Limb (tissue), 2 donors: ENCODE measurements around the gene TINAG.

Source experiments
- DNase-seq, 2 donors: peaks; one replicate each; pipeline ENCODE4 v3.0.0-alpha.2; 2016; ENCODE audit errors: extremely low spot score in 2 of 2

The TINAG gene

GRCh38 chr6:54308289-54308985 lies at the start of gene TINAG:
TSS of gene TINAG (plus strand) at chr6:54308441. CDS start at chr6:54308551, 110 bp downstream.
- no peak for DNase-seq

- DNase-seq = no peak
Observed at GRCh38 chr6:54260025-54260424, 48.2 kb upstream of the TINAG start.

GRCh38 chr6:54262499-54262898 lies 45.7 kb upstream of the TINAG start:
- no peak for DNase-seq

- DNase-seq = no peak
Observed at GRCh38 chr6:54262971-54263370, 45.3 kb upstream of the TINAG start.

GRCh38 chr6:54264581-54265272 lies 43.5 kb upstream of the TINAG start:
- DNase-seq = no peak

- DNase-seq = no peak
Observed at GRCh38 chr6:54266400-54266923, 41.8 kb upstream of the TINAG start.

GRCh38 chr6:54267798-54268197 lies 40.4 kb upstream of the TINAG start:
- no peak for DNase-seq

GRCh38 chr6:54273214-54273820 lies 34.9 kb upstream of the TINAG start:
- DNase-seq = no peak

- no peak for DNase-seq
Observed at GRCh38 chr6:54274383-54274782, 33.9 kb upstream of the TINAG start.

- no peak for DNase-seq
Observed at GRCh38 chr6:54282186-54282585, 26.1 kb upstream of the TINAG start.

GRCh38 chr6:54284161-54284860 lies 23.9 kb upstream of the TINAG start:
- no peak for DNase-seq

- no peak for DNase-seq
Observed at GRCh38 chr6:54285595-54285994, 22.6 kb upstream of the TINAG start.

- DNase-seq = no peak
Observed at GRCh38 chr6:54286141-54286540, 22.1 kb upstream of the TINAG start.

- no peak for DNase-seq
Observed at GRCh38 chr6:54288474-54288873, 19.8 kb upstream of the TINAG start.

GRCh38 chr6:54289426-54289825 lies 18.8 kb upstream of the TINAG start:
- DNase-seq = no peak

- no peak for DNase-seq
Observed at GRCh38 chr6:54291146-54291545, 17.1 kb upstream of the TINAG start.

GRCh38 chr6:54291738-54292137 lies 16.5 kb upstream of the TINAG start:
- no peak for DNase-seq

- DNase-seq = no peak
Observed at GRCh38 chr6:54294965-54295532, 13.2 kb upstream of the TINAG start.

- DNase-seq = no peak
Observed at GRCh38 chr6:54299542-54300269, 8.5 kb upstream of the TINAG start.

GRCh38 chr6:54301770-54302169 lies 6.5 kb upstream of the TINAG start:
- DNase-seq = no peak

GRCh38 chr6:54307439-54307910 lies 766 bp upstream of the TINAG start:
- DNase-seq = no peak
